NCI-H2196 treated with DMSO at 0.1 percent for 48 hours (cell line): ENCODE results near the gene CROCC.
"Not testable (repeated sequence)": the region's sequence is repeated elsewhere in the genome, so short reads cannot be mapped to it uniquely, and the experiment has no call there.

Experiments used
- DNase-seq: peaks from one replicate; lab custom pipeline; 2025; ENCODE audit not compliant: unreplicated experiment; lab: John Stamatoyannopoulos, UW

Gene CROCC

DNA sequence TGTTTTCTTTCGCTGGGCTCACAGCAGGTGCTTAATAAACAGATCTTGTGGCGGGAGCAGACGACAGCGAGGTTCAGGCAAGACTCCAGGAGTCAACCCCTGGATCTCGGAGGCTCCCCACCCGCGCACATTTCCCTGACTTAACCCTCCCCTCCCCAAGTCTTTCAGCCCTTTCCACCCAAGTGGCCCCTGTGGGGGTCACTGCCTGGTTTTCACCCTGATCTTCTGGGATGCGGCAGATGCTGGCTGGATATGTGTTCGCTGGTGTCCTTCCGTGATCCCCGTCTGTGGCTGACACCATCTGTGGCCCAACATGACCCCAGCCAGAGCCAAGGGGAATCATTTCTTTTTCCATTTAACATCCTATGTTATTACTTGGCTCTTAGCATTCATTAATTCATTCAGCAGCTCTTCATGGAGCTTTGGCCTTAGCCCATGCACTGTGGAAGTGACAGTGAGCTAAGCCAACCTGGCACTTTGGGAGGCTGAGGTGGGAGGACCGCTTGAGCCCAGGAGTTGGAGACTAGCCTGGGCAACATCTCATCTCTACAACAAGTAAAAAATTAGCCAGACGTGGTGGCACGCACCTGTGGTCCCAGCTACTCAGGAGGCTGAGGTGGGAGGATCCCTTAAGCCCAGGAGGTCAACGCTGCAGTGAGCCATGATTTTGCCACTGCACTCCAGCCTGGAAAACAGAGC lies 6.7 kb upstream of the CROCC start:
- DNase-seq, result not testable (repeated sequence)

DNA sequence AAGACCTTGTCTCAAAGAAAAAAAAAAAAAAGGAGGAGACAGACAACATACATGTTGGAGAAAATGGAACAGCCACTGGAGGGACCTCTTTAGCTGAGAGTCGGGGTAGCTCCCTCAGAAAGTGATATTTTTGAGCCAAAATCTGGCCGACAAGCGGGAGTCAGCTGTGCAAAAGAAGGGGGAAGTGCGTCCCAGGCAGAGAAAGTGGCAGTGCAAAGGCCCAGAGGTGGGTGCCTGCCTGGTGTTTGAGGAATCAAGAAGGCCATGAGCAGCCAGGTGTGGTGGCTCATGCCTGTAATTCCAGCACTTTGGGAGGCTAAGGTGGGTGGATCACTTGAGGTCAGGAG lies 6.1 kb upstream of the CROCC start:
- DNase-seq, result no peak

DNA sequence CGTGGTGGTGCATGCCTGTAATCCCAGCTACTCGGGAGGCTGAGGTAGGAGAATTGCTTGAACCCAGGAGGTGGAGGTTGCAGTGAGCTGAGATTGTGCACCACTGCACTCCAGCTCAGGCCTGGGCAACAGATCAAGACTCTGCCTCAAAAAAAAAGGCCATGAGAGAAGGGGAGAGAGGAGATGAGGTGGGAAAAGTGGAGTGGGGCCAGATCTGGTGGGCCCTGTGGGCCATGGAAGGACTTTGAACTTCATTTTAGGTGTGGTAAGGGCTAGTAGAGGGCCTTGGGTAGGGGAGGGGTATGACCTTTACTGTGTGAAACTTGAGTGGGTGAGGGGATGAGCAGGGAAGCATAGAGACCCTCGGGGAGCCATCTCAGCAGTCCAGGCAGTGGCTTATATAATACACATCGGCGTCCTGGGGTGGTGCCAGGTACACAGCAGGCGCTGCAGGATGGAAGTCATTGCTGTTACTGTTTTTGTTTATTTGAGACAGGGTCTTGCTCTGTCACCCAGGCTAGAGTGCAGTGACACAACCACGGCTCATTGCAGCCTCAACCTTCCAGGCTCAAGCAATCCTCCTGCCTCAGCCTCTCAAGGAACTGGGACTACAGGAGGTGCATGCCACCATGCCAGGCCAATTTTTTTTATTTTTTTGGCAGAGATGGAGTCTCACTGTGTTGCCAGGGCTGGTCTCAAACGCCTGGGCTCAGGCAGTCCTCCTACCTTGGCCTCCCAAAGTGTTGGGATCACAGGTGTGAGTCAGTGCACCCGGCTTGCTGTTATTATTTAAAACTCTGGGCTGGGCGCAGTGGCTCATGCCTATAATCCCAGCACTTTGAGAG lies 5.5 kb upstream of the CROCC start:
- DNase-seq, result not testable (repeated sequence)

DNA sequence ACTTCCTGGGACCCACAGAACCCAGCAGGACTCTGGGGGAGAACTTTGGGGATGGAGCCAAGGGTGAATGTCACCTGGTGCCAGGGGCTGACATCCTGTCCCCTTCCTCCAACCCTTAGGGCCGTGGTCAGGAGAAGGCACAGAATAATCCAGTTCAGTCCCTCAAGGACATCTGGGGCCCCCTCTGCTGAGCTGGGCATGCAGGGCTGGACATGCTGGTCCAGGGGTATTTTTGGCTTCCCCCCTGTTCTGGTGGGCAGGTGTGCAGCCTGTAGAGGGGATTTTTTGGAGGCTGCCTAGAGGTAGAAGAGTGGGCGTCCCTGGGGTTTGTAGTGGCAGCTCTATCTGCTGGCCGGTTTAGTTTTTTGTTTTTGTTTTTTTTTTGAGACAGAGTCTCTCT lies 3.4 kb upstream of the CROCC start:
- no peak for DNase-seq

DNA sequence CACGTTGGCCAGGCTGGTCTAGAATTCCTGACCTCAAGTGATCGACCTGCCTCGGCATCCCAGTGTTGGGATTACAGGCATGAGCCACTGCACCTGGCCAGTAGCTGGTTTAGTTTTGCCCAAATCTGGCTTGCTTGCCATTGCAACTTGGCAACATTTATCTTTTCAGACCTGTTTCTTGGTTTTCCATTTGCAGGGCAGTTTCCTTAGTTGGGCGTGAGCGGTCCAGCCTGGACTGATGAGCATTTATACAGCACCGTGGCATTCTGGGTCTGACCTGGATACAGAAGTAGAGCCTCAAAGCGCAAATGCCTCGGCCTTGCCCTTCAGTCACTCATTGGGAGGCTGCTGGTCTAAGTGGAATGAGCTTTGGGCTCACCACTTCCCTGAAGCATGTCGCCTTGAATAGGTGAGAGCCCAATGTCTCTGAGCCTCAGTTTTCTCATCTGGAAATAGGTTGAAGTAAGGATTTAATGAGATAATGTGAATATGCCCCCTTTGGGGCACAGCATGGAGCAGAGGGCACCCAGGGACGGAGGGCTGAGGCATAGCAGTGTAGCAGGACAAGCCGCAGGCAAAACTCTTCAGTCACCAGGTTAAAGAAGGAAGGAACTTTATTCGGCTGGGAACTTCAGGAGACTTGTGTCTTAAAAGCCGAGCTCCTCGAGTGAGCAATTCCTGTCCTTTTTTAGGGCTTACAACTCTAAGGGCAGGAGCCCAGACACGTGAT lies 2.6 kb upstream of the CROCC start:
- DNase-seq, result not testable (repeated sequence)

DNA sequence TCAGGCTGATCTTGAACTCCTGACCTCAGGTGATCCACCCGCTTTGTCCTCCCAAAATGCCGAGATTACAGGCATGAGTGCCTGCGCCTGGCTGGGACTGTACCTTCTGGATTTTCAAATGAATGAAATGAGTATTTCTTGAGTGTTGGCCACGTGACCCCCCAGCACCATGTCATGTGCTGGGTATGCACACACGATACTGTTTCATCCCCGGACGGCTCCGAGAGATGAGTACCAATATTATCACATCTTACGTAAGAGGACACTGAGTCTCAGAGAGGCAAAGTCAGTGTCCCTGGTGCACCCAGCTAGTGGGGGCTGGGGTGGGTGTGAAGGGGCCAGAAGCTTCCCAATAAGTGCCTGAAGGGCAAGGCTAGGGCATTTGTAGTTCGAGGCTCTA lies 780 bp upstream of the CROCC start:
- DNase-seq, result no peak

DNA sequence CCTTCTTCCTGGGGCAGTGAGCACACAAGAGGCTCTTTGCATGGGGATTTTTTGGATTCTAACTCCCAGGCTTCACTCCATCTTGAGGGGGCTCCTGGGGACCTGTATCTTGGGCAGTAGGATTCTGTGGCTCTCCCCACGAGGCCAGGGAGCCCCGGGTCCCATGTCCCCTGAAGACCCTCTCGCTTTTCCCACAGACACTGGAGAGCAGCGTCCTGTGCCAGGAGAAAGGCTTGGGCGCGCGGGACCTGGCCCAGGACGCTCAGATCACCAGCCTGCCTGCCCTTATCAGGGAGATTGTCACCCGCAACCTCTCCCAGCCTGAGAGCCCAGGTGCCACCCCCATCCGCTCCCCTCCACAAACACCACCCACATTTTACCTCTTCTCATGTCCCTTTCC lies 735 bp downstream of the CROCC start:
- no peak for DNase-seq

DNA sequence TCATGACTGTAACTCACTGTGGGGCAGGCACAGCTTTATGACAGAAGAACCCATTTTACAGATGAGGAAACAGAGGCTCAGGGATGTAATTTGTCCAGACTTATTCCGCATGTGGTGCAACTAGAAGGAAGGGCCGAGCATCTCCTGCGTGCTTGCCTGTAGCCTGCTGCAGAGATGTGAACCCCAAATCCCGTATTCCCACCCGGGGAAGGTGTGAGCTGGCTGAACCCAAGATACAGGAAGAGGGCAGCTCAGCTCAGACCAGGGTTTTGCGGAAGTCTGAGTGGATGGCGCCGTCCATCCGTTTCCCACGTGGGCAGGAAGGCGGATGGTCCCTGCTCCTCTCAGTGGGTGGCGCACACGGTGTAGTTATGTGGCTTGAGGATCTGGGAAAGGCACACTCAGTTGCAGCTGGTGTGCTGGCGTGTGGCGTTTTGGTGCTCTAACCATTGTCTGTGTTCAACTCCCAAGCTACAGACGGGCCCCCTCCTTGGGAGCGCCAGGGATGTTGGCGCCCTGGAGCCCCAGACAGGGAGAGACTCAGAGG lies 1.2 kb downstream of the CROCC start:
- DNase-seq, result no peak

DNA sequence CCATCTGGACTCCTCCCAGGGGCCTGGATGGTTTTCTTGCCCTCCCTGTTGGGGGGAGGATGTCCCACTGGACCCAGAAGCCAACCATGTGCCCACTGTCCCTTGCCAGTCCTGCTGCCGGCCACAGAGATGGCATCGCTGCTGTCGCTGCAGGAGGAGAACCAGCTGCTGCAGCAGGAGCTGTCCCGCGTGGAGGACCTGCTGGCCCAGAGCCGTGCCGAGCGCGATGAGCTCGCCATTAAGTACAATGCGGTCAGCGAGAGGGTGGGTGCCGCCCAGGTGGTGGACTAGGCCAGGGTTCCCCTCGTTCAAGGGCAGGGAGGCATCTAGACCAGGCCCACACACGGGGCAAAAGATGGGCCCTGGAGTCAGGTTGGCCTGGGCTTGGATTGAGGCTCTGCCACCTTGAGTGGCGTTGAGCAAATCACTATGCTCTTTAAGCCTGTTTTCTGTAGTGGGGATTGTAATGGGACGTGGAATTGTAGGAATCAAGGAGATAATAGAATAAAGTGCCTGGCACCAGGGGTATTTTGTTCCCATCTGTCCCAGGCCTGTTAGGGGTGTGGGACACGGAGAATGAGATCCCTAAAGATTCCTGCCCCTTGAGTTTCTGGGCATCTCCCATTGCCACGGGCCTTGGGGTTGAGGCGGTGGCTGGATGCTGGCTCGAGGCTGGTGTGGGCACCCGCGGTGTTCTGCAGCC lies 2.6 kb downstream of the CROCC start:
- DNase-seq, result no peak

DNA sequence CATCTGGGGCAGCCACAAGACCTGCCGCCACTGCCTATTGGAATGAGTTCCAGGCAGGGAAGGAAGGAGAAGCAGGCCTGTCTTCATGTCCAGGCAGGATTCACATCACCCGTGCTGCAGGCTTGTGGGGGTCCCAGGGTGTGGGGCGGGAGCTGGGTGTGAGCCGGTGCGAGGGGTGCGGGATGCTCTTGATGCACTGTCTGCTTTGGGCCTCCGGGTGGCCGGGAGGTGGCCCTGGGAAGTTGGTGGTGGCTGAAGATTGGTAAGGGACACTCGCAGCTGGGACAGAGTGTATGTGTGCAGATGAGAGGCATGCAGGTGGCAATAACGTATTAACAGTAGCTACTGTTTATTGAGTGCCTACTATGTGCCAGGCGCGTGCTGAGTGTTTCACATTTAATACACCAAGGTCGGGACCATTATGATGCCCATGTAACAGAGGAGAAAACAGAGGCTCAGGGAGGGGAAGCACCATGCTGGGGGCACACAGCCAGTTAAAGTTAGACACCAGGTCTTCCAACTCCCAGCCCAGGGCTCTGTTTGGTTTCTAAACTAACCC lies 3.3 kb downstream of the CROCC start:
- DNase-seq, result no peak

DNA sequence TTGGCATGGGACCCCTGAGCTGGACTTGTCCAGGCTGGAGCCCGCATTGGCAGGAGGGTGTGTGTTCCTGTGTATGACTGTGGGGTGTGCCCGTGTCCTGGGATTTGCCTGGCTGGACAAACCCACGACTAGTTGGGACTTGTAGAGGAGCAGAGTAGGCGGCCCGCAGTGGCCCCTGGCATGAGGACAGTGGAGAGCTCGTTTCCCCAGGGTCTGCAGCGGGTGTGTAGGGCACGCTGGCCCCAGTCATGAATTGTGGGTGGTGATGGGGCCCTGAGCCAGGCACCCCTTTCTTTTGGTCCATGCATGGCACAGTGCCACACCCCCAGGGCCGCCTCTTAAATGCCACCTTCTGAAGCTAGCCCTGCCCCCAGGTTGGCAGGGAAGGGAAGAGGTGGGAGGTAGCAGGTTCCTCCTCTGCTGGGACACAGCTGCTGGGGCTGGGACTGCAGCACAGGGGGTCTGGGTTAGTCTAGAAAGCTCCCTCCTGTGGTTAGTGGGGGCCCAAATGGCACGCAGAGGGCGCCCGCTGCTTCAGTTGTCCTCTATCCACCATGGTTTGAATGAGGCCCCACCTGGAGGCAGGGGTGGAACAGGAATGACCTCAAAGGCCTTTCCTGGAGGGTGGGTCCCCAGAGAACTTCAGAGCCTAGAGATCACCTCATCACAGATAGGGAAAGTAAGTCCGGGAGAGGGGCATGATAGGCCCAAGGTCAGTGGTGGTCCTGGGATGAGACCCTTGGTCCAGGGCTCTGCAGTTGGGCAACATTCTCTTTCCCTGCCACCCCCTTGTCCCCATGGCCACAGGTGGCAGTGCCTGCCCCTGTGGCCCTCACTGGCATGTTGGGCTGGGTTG lies 4.1 kb downstream of the CROCC start:
- no peak for DNase-seq

DNA sequence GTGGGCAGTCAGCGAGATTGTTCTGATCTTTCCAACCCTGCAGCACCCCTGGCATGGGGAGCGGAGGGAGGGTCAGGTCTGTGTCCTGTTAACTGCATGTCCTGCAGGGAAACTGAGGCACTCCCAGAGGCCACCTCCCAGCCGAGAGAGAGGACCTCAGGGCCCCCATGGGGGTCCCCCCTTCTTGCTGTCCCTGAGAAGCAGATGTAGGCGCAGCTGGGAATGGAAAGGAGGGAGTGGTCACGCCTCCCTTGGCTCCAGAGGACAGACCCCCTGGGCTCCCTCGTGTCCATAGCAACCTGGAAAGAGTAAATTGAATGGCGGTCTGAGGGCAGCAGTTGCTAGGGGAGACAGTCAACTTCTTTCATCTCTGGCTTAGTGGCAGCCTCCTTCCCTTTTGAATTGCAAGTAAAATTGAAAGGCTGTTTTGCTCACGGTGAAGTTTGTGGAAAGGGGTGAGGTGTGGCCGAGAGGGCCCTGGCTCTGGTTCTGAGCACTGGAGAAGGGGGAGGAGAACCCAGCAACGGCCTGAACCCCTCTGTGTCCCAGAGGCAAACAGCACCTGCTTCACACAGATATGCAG lies 4.9 kb downstream of the CROCC start:
- DNase-seq, result no peak

DNA sequence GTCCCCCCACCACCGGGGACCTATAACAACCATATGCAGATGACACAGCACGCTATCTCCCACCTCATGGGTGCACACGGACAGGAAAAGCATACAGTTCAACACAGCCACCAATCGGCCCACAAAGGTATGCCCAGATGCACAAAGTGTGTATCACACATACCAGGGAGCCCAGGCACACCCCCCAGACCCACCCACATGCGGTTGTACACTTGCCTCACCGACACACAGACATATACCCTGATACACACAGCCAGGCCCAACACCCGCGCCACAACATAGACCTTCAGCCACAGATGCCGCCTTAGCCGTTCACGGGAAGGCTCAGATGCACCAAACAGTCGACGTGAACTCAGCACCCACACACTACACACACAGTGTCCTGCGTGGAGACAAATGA lies 5.5 kb downstream of the CROCC start:
- no peak for DNase-seq

DNA sequence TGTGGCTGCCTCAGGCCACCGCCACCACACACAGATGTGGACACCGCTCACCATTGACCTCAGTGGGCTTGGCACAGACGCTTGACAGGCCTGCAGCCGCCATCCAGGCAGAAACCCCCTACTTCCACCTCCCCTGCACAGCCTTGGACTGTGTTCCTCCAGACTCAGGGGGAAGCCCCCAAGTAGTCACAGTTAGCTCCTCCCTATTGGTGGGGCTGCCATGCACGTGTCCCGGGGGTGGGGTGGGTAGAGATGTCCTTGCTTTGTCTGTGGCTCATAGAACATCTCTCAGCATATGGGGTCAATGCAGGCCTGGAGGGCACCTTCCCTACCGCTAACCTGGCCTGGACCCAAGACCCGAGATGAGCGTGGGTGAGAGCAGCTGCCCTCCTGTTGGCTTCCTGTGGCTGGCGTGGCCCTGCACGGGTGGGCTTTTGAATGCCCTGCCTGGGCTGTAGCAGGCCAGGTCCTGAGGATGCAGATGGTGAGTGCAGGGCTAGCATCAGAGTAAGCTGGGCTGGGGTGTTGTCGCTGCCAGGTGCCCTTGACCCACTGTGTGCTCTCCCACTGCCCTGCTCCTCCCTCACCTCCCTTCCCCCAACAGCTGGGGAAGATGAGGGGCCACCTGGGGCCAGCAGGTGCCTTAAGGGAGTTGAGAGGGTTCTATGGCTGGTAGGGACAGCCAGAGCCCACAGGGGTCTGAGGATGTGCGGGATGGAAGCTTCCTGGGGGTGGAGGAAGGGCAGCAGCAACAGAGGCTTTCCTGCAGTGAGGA lies 6.2 kb downstream of the CROCC start:
- no peak for DNase-seq

DNA sequence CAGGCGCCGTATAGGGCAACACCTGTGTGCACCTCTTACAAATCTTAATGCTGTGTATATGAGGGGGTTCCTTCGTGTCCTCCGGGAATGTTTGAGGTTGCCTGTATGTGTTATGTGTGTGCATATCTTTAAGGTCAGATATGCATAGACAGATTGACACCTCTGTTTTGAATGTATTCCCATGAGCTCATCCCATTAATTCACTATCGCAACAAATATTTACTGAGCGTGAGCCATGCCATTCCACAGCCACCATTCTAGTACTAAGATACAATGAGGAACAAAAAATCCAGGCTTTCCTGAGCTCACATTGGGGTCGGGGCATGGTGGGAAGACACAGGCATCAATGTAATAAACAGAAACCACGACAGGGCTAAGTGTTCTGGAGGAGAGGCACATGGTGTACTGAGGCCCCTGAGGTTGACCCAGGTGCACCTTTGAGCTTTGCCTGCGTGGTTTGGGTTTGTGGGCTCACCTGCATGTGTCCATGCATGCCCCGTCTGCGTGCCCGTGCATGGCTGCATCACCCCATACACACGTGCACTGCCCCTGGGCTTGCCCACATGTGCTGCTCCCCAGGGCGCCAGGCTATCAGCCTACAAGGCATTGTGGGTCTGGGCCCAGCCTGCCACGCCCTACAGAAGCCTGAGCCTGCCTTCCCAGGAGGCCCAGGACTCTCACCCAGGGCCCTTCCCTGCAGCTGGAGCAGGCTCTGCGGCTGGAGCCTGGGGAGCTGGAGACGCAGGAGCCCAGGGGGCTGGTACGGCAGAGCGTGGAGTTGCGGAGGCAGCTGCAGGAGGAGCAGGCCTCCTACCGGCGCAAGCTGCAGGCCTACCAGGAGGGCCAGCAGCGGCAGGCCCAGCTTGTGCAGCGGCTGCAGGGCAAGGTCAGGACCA lies 7.7 kb downstream of the CROCC start:
- not testable (repeated sequence) for DNase-seq

DNA sequence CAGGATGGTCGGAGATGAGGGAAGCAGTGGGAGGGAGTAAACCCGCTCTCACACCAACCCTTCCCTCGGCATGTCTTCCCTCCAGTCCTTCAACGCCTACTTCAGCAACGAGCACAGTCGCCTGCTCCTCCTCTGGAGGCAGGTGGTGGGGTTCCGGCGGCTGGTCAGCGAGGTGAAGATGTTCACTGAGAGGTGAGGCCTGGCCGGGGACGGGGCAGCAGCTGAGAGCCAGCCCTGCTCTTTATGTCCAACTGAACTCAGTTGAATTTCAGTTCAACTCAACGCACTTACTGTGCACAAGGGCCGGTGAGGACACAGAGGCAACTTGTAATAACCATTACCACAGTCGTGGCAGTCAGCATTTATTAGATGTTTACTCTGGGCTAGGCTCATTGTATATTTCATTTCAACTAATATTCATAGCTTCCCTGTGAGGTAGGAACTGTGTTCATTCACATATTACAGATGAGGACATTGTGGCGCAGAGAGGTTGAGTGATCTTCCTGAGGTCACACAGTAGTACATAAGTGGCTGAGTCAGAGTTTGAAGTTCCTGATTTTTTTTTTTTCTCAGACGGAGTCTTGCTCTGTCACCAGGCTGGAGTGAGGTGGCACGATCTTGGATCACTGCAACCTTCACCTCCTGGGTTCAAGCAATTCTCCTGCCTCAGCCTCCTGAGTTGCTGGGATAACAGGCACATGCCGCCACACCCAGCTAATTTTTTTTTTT lies 9.6 kb downstream of the CROCC start:
- not testable (repeated sequence) for DNase-seq

DNA sequence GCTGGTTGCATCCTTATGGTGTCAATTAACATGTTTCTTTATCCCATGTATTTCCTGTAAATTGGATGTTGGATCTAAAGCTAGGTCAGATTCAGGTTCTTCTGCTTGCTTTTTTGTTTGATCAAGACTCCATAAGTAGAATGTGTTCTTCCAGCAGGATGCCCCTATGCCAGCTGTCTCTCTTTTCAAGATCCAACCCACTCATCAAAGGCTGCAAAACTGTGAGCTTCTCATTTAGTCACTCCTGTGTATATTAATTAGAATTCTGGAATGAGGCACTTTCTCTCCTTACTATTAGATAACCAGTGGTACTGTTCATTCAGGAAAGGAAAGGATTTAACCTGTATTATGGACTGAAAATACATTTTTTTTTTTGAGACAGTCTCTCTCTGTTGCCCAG lies 12.2 kb downstream of the CROCC start:
- not testable (repeated sequence) for DNase-seq
